ENCODE results near the gene RGS6.

RGS6 gene

GRCh38 chr14:72612041-72612440, 679.8 kb downstream of the RGS6 start:
- no peak overlapping the region for H3K27ac ChIP-seq (ENCODE audit: low read depth, low read length, poor library complexity, severe bottlenecking)
- H3K4me1 ChIP-seq (ENCODE audit: insufficient read depth, low read length, severe bottlenecking), result no peaks in the 10 kb centered on the region
- H3K9me2 ChIP-seq (ENCODE audit: low read depth, low read length), result no peaks in the 10 kb centered on the region
- H3K9ac ChIP-seq (ENCODE audit: low read length), result no peak overlapping the region
- H3K4me3 ChIP-seq (ENCODE audit: low read depth, low read length, poor library complexity, severe bottlenecking), result no peak overlapping the region
- H4K20me1 ChIP-seq (ENCODE audit: insufficient read depth, low read length), result no peaks in the 10 kb centered on the region
- H3K79me2 ChIP-seq (ENCODE audit: insufficient read depth, low read length), result no peaks in the 10 kb centered on the region
- TF ChIP-seq EZH2 (IDR thresholded peaks at IDR 0.05; ENCODE audit: borderline replicate concordance, low read length) (no peak), CTCF (IDR thresholded peaks at IDR 0.05; ENCODE audit: low read length) (no peak)
- no peak overlapping the region for H3K4me2 ChIP-seq (ENCODE audit: low read length)
- no peak overlapping the region for H2AFZ ChIP-seq (ENCODE audit: low read length)
- H3K27me3 ChIP-seq (ENCODE audit: insufficient read depth, low read length), result 0 out of 2 replicates have a peak, but pooled peaks cover 3% of the 10 kb centered on the region
- H3K9me3 ChIP-seq (ENCODE audit: low read length), result no peaks in the 10 kb centered on the region
- H3F3A ChIP-seq (ENCODE audit: insufficient read depth, low read length), result no peaks in the 10 kb centered on the region
- no peaks in the 10 kb centered on the region for H3K36me3 ChIP-seq (ENCODE audit: insufficient read depth, low read length)

GRCh38 chr14:72613231-72613974, 681.2 kb downstream of the RGS6 start:
- Histone ChIP-seq H3K36me3 (ENCODE audit: insufficient read depth, low read length) (no peaks in the 10 kb centered on the region), H3K4me3 (ENCODE audit: low read depth, low read length, poor library complexity, severe bottlenecking) (no peak overlapping the region), H3K9me3 (ENCODE audit: low read length) (no peaks in the 10 kb centered on the region), H3K4me1 (ENCODE audit: insufficient read depth, low read length, severe bottlenecking) (no peaks in the 10 kb centered on the region), H3K4me2 (ENCODE audit: low read length) (no peak overlapping the region), H3F3A (ENCODE audit: insufficient read depth, low read length) (no peaks in the 10 kb centered on the region), H2AFZ (ENCODE audit: low read length) (no peak overlapping the region), H3K79me2 (ENCODE audit: insufficient read depth, low read length) (no peaks in the 10 kb centered on the region), H3K27ac (ENCODE audit: low read depth, low read length, poor library complexity, severe bottlenecking) (no peak overlapping the region), H3K27me3 (ENCODE audit: insufficient read depth, low read length) (0 out of 2 replicates have a peak, but pooled peaks cover 3% of the 10 kb centered on the region), H3K9ac (ENCODE audit: low read length) (no peak overlapping the region), H4K20me1 (ENCODE audit: insufficient read depth, low read length) (no peaks in the 10 kb centered on the region), H3K9me2 (ENCODE audit: low read depth, low read length) (no peaks in the 10 kb centered on the region)
- TF ChIP-seq CTCF (IDR thresholded peaks at IDR 0.05; ENCODE audit: low read length), result no peak
- no peak for TF ChIP-seq EZH2 (IDR thresholded peaks at IDR 0.05; ENCODE audit: borderline replicate concordance, low read length)

GRCh38 chr14:72613975-72614319, 681.7 kb downstream of the RGS6 start:
- Histone ChIP-seq H4K20me1 (ENCODE audit: insufficient read depth, low read length) (no peaks in the 10 kb centered on the region), H3F3A (ENCODE audit: insufficient read depth, low read length) (no peaks in the 10 kb centered on the region), H3K4me3 (ENCODE audit: low read depth, low read length, poor library complexity, severe bottlenecking) (no peak overlapping the region), H3K36me3 (ENCODE audit: insufficient read depth, low read length) (no peaks in the 10 kb centered on the region), H3K9me3 (ENCODE audit: low read length) (no peaks in the 10 kb centered on the region), H3K79me2 (ENCODE audit: insufficient read depth, low read length) (no peaks in the 10 kb centered on the region), H3K27me3 (ENCODE audit: insufficient read depth, low read length) (0 out of 2 replicates have a peak, but pooled peaks cover 3% of the 10 kb centered on the region), H3K9me2 (ENCODE audit: low read depth, low read length) (no peaks in the 10 kb centered on the region), H3K4me1 (ENCODE audit: insufficient read depth, low read length, severe bottlenecking) (no peaks in the 10 kb centered on the region), H3K4me2 (ENCODE audit: low read length) (no peak overlapping the region), H2AFZ (ENCODE audit: low read length) (no peak overlapping the region), H3K9ac (ENCODE audit: low read length) (no peak overlapping the region), H3K27ac (ENCODE audit: low read depth, low read length, poor library complexity, severe bottlenecking) (no peak overlapping the region)
- TF ChIP-seq EZH2 (IDR thresholded peaks at IDR 0.05; ENCODE audit: borderline replicate concordance, low read length) (no peak), CTCF (IDR thresholded peaks at IDR 0.05; ENCODE audit: low read length) (no peak)

All from OCI-LY1 (cell line).